Calu3 (cell line): ENCODE results near the gene LGALS7. TPM values are rescaled to one million over a fixed set of nuclear protein-coding genes. Genes with fewer than 3 reads are reported as not detected.
A peak's percentile ranks its signal among the peaks of the same experiment; 100 is the strongest.

Experiments used
- BruUV-seq: library from RNA; stranded (reverse); fragments of 400-500 nt; replicated peaks from 2 replicates; lab custom pipeline; 2021; lab: Mats Ljungman, UMichigan
- CTCF ChIA-PET: fragments of 300-600 bp; sonication (Branson Sonifier 250); formaldehyde crosslinking; loops from one replicate; lab custom pipeline; 2022; ENCODE audit warnings: antibody characterized with exemption; lab: Charles Lee
- DNase-seq: peaks from one replicate; pipeline ENCODE4 v3.0.0; 2022
- H3K27ac Mint-ChIP-seq: one replicate; pipeline ENCODE4 v1.8.0; 2022; ENCODE audit warnings: mixed read lengths; ENCODE audit not compliant: unreplicated experiment
- H3K27me3 Mint-ChIP-seq: one replicate; pipeline ENCODE4 v1.8.0; 2022; ENCODE audit warnings: mixed read lengths; ENCODE audit not compliant: unreplicated experiment
- H3K36me3 Mint-ChIP-seq: one replicate; pipeline ENCODE4 v1.8.0; 2022; ENCODE audit warnings: mild to moderate bottlenecking, moderate library complexity, mixed read lengths; ENCODE audit not compliant: insufficient read depth, unreplicated experiment
- H3K4me1 Mint-ChIP-seq: one replicate; pipeline ENCODE4 v1.8.0; 2022; ENCODE audit warnings: mild to moderate bottlenecking, low read depth, mixed read lengths; ENCODE audit not compliant: unreplicated experiment
- H3K4me3 Mint-ChIP-seq: one replicate; pipeline ENCODE4 v1.8.0; 2022; ENCODE audit warnings: mild to moderate bottlenecking, low read depth, moderate library complexity, mixed read lengths; ENCODE audit not compliant: unreplicated experiment
- H3K9me3 Mint-ChIP-seq: one replicate; pipeline ENCODE4 v1.8.0; 2022; ENCODE audit warnings: low read depth, mixed read lengths; ENCODE audit not compliant: unreplicated experiment
- CTCF ChIP-seq: fragments of 200-600 bp; IDR thresholded peaks from one replicate; pipeline ENCODE4 v1.8.0; 2022; ENCODE audit warnings: antibody characterized with exemption; ENCODE audit not compliant: unreplicated experiment
- intact Hi-C: fragments of 100-400 bp; cut with micrococcal nuclease; formaldehyde crosslinking; loops from one replicate; pipeline ENCODE4 v1.10.0; 2022; ENCODE audit not compliant: unreplicated experiment
- total RNA-seq: library from RNA; stranded (reverse); gene quantifications from 2 replicates; pipeline ENCODE4 v1.2.3, GENCODE V29; 2022

Gene LGALS7
- total RNA-seq, 1 experiment from 2014 or later, result not detected

- H3K27me3 Mint-ChIP-seq, result no peaks in the 10 kb centered on the region
- peak overlapping the region; percentile 31 for H3K27ac Mint-ChIP-seq
- no peak overlapping the region for H3K4me3 Mint-ChIP-seq
- no TSS peak for BruUV-seq
- H3K4me1 Mint-ChIP-seq, result peaks cover 45% of the 10 kb centered on the region
- CTCF ChIA-PET, result no interaction called here
- DNase-seq, result no peak
- TF ChIP-seq CTCF, result no peak
- peaks cover 2% of the 10 kb centered on the region for H3K9me3 Mint-ChIP-seq
- H3K36me3 Mint-ChIP-seq, result peaks cover 79% of the 10 kb centered on the region
- intact Hi-C loops, result no loop called here
Observed at GRCh38 chr19:38806371-38806770, 33.1 kb upstream of the LGALS7 start.

GRCh38 chr19:38805180-38805579 is 31.9 kb upstream of the LGALS7 start:
- CTCF ChIA-PET, result interaction anchor here (0.6 kb wide), 1 partner anchor 286 kb away, joined by 4 read pairs; no protein-coding TSS in a partner anchor
- H3K27ac Mint-ChIP-seq, result peak overlapping the region; percentile 43
- H3K4me3 Mint-ChIP-seq, result no peak overlapping the region
- no TSS peak for BruUV-seq
- H3K9me3 Mint-ChIP-seq, result peaks cover 2% of the 10 kb centered on the region
- intact Hi-C loops, result no loop called here
- H3K27me3 Mint-ChIP-seq, result no peaks in the 10 kb centered on the region
- H3K4me1 Mint-ChIP-seq, result peaks cover 42% of the 10 kb centered on the region
- no peak for DNase-seq
- peaks cover 70% of the 10 kb centered on the region for H3K36me3 Mint-ChIP-seq
- TF ChIP-seq CTCF, result no peak

- Mint-ChIP-seq H3K36me3 (peaks cover 54% of the 10 kb centered on the region), H3K27ac (no peak overlapping the region)
- CTCF ChIA-PET, result interaction anchor here (0.7 kb wide), 1 partner anchor 81 kb away, joined by 3 read pairs; no protein-coding TSS in a partner anchor
Observed at GRCh38 chr19:38803543-38803942, 30.2 kb upstream of the LGALS7 start.

GRCh38 chr19:38801359-38802095 is 28.2 kb upstream of the LGALS7 start:
- intact Hi-C loops, result no loop called here
- H3K36me3 Mint-ChIP-seq, result peaks cover 38% of the 10 kb centered on the region
- TSS peak; percentile 72 for BruUV-seq
- no peaks in the 10 kb centered on the region for H3K9me3 Mint-ChIP-seq
- peaks cover 13% of the 10 kb centered on the region for H3K4me1 Mint-ChIP-seq
- TF ChIP-seq CTCF, result no peak
- H3K4me3 Mint-ChIP-seq, result no peak overlapping the region
- no peaks in the 10 kb centered on the region for H3K27me3 Mint-ChIP-seq
- no peak overlapping the region for H3K27ac Mint-ChIP-seq
- CTCF ChIA-PET, result interaction anchor here (0.6 to 1.7 kb wide), 2 partner anchors 30 to 249 kb away, joined by 4 to 5 read pairs; partner anchors contain the start of gene ECH1
- DNase-seq, result no peak

More at GRCh38 chr19:38803543-38803942, 30.2 kb upstream of the LGALS7 start:
- no TSS peak for BruUV-seq
- TF ChIP-seq CTCF, result no peak
- Mint-ChIP-seq H3K4me1 (peaks cover 33% of the 10 kb centered on the region), H3K27me3 (no peaks in the 10 kb centered on the region), H3K9me3 (no peaks in the 10 kb centered on the region), H3K4me3 (no peak overlapping the region)
- intact Hi-C loops, result no loop called here
- no peak for DNase-seq
